Endodermal cell (in vitro differentiated cells): ENCODE data around the gene IGSF21. TPM values are rescaled to one million over a fixed set of nuclear protein-coding genes. Genes with fewer than 3 reads are reported as not detected.

Experiments used
- DNase-seq: peaks from one replicate; pipeline ENCODE4 v3.0.0-alpha.2; 2017
- H3K27ac ChIP-seq: 2 replicates; pipeline ENCODE4 v1.5.1; 2013; ENCODE audit warnings: mild to moderate bottlenecking, low read depth, low read length, moderate library complexity
- H3K27me3 ChIP-seq: 2 replicates; pipeline ENCODE4 v1.6.1; 2013; ENCODE audit warnings: mild to moderate bottlenecking, low read length, moderate library complexity; ENCODE audit not compliant: insufficient read depth, control insufficient read depth, poor library complexity, severe bottlenecking
- H3K36me3 ChIP-seq: 2 replicates; pipeline ENCODE4 v1.7.0; 2013; ENCODE audit warnings: mild to moderate bottlenecking, low read length, moderate library complexity; ENCODE audit not compliant: control insufficient read depth, insufficient read depth
- H3K4me1 ChIP-seq: one replicate; pipeline ENCODE4 v1.7.0; 2013; ENCODE audit warnings: low read length; ENCODE audit not compliant: control insufficient read depth, insufficient read depth
- H3K4me3 ChIP-seq: 2 replicates; pipeline ENCODE4 v1.5.1; 2013; ENCODE audit warnings: mild to moderate bottlenecking, low read length, moderate library complexity
- H3K9ac ChIP-seq: 2 replicates; pipeline ENCODE4 v1.6.1; 2013; ENCODE audit warnings: mild to moderate bottlenecking, low read length, moderate library complexity; ENCODE audit not compliant: poor library complexity, severe bottlenecking; ENCODE audit errors: extremely low read depth
- H3K9me3 ChIP-seq: 2 replicates; pipeline ENCODE4 v1.6.1; 2013; ENCODE audit warnings: mild to moderate bottlenecking, low read length, moderate library complexity; ENCODE audit not compliant: control insufficient read depth
- H3K27ac Mint-ChIP-seq: 2 replicates; pipeline ENCODE4 v1.8.0; 2020; ENCODE audit warnings: mixed read lengths
- H3K27me3 Mint-ChIP-seq: 2 replicates; pipeline ENCODE4 v1.8.0; 2021; ENCODE audit warnings: mild to moderate bottlenecking, mixed read lengths; ENCODE audit not compliant: insufficient read depth
- H3K36me3 Mint-ChIP-seq: 2 replicates; pipeline ENCODE4 v1.8.0; 2020; ENCODE audit warnings: low read depth, mixed read lengths
- H3K4me1 Mint-ChIP-seq: 2 replicates; pipeline ENCODE4 v1.8.0; 2020; ENCODE audit warnings: mixed read lengths
- H3K4me3 Mint-ChIP-seq: 2 replicates; pipeline ENCODE4 v1.8.0; 2020; ENCODE audit warnings: mild to moderate bottlenecking, moderate library complexity, mixed read lengths
- H3K9me3 Mint-ChIP-seq: 2 replicates; pipeline ENCODE4 v1.8.0; 2020; ENCODE audit warnings: mild to moderate bottlenecking, mixed read lengths
- WGBS, 2 experiments: methylation state at CpG; one replicate each; pipeline versions ENCODE4 v1.1.5 to v1.1.7; 2013; ENCODE audit warnings: missing lambda C conversion rate in 2 of 2, mixed read lengths in 1 of 2; ENCODE audit not compliant: insufficient coverage in 1 of 2, insufficient read length in 1 of 2; 5-methylcytosine and 5-hydroxymethylcytosine counted together
- total RNA-seq, 2 donors: library from RNA; stranded (reverse); fragmentation: NEBNext Ultra II Directional in 1 of 2; extraction: Animal tissue kit (Norgen Biotek cat#: 25700) in 1 of 2; gene quantifications; 2 replicates in 1 of 2; 3 replicates in 1 of 2; pipeline ENCODE4 v1.2.1, GENCODE V29; 2021
- TF ChIP-seq, protein P1 (sequence below): fragments of 200-600 bp; sonication (generic); conservative IDR thresholded peaks from 2 replicates; pipeline ENCODE4 v1.5.0; 2021; ENCODE audit warnings: antibody characterized with exemption, mild to moderate bottlenecking

Gene IGSF21
- total RNA-seq, 2 donors from 2014 or later, result 1.3 to 1.7 TPM

DNA sequence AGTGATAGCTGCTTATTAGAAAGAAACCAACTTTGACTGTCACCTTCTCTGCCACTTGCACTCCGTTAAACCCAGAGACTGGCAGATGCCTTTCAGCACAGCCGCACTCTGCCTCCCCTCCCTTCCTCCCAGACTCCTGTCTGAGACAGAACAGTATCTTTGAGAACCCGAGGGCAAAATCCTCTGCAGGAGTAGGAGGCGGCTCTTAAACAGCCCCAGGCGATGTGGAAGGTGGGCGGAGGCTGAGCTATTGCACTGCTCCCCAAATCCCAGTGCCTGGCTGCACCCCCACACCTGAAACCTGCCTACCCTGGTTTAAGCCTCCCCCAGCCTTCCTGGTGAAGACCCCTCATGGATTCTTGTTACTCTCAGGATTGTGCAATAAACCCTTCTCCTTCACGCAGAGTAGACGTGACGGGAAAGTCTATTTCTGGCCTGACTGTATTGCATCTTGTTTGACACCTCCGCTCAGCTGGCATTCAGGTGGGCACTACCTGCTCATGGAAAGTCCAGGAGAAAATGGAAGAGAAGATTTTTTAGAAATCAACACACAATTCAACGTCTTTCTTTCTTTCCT lies 34.4 kb upstream of the IGSF21 start:
- no peak overlapping the region for H3K4me3 Mint-ChIP-seq
- WGBS, 2 experiments, result 75 to 95% methylated on average over 2 to 11 of the region's 11 CpGs
- H3K9me3 Mint-ChIP-seq, result no peaks in the 10 kb centered on the region
- Histone ChIP-seq H3K36me3 (no peaks in the 10 kb centered on the region), H3K4me1 (no peaks in the 10 kb centered on the region), H3K27ac (no peak overlapping the region), H3K9me3 (no peaks in the 10 kb centered on the region), H3K27me3 (peaks cover 29% of the 10 kb centered on the region), H3K9ac (no peak overlapping the region), H3K4me3 (no peak overlapping the region)
- no peak for DNase-seq
- TF ChIP-seq, protein P1, sequence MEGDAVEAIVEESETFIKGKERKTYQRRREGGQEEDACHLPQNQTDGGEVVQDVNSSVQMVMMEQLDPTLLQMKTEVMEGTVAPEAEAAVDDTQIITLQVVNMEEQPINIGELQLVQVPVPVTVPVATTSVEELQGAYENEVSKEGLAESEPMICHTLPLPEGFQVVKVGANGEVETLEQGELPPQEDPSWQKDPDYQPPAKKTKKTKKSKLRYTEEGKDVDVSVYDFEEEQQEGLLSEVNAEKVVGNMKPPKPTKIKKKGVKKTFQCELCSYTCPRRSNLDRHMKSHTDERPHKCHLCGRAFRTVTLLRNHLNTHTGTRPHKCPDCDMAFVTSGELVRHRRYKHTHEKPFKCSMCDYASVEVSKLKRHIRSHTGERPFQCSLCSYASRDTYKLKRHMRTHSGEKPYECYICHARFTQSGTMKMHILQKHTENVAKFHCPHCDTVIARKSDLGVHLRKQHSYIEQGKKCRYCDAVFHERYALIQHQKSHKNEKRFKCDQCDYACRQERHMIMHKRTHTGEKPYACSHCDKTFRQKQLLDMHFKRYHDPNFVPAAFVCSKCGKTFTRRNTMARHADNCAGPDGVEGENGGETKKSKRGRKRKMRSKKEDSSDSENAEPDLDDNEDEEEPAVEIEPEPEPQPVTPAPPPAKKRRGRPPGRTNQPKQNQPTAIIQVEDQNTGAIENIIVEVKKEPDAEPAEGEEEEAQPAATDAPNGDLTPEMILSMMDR, result no peak
- H3K36me3 Mint-ChIP-seq, result no peaks in the 10 kb centered on the region
- peaks cover 3% of the 10 kb centered on the region for H3K4me1 Mint-ChIP-seq
- H3K27me3 Mint-ChIP-seq, result peaks cover 18% of the 10 kb centered on the region
- no peak overlapping the region for H3K27ac Mint-ChIP-seq

GRCh38 chr1:18077657-18078215 lies 29.9 kb upstream of the IGSF21 start:
- H3K4me1 Mint-ChIP-seq, result peaks cover 3% of the 10 kb centered on the region
- peaks cover 18% of the 10 kb centered on the region for H3K27me3 Mint-ChIP-seq
- TF ChIP-seq, protein P1, result no peak
- H3K9me3 ChIP-seq, result no peaks in the 10 kb centered on the region
- H3K36me3 ChIP-seq, result no peaks in the 10 kb centered on the region
- H3K9ac ChIP-seq, result no peak overlapping the region
- H3K4me1 ChIP-seq, result no peaks in the 10 kb centered on the region
- H3K36me3 Mint-ChIP-seq, result no peaks in the 10 kb centered on the region
- peaks cover 32% of the 10 kb centered on the region for H3K27me3 ChIP-seq
- H3K27ac ChIP-seq, result no peak overlapping the region
- DNase-seq, result no peak
- no peak overlapping the region for H3K4me3 Mint-ChIP-seq
- WGBS, 2 experiments, result 87 to 90% methylated on average over 7 of the region's 7 CpGs
- H3K4me3 ChIP-seq, result no peak overlapping the region
- no peak overlapping the region for H3K27ac Mint-ChIP-seq
- no peaks in the 10 kb centered on the region for H3K9me3 Mint-ChIP-seq

GRCh38 chr1:18079941-18080735 lies 27.5 kb upstream of the IGSF21 start:
- DNase-seq, result no peak
- Histone ChIP-seq H3K9ac (no peak overlapping the region), H3K4me3 (no peak overlapping the region), H3K4me1 (peaks cover under 1% of the 10 kb centered on the region), H3K36me3 (no peaks in the 10 kb centered on the region), H3K27me3 (peaks cover 17% of the 10 kb centered on the region), H3K9me3 (no peaks in the 10 kb centered on the region), H3K27ac (peak overlapping the region; percentile 54)
- Mint-ChIP-seq H3K4me3 (no peak overlapping the region), H3K4me1 (peaks cover 10% of the 10 kb centered on the region), H3K36me3 (no peaks in the 10 kb centered on the region), H3K27me3 (peaks cover 13% of the 10 kb centered on the region), H3K27ac (no peak overlapping the region), H3K9me3 (no peaks in the 10 kb centered on the region)
- 88 to 89% methylated on average over 12 to 31 of the region's 31 CpGs for WGBS, 2 experiments
- TF ChIP-seq, protein P1, result no peak
